Fibroblast of upper back skin (primary cell): ENCODE data around the gene ERP27.

Experiments used
- DNase-seq: peaks from one replicate; pipeline ENCODE4 v3.0.0-alpha.2; 2013

The ERP27 gene

DNA sequence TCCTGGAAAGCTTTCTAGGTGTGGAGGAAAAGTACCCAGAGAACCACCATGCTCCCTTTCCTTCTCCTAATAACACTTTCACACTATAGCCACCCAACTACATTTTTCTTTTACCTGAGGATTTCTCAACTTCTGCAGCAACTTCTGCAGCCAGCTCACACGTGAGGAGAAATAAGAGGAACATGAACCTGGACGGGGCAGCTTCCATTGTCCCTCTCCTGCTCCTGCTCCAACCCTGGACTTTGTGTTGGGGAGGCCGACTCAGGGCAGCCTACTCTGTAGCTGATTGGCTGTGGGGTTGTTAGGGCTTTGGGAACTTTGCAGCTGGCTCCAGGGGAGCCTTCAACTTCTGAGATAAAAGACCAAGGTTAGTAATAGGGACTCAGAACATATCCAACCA lies at the start of gene ERP27:
Gene ERP27 (minus strand): TSS at position 237 of the 400 bp plus-strand sequence. CDS start 29 bp downstream, at position 208.
- no peak for DNase-seq

DNA sequence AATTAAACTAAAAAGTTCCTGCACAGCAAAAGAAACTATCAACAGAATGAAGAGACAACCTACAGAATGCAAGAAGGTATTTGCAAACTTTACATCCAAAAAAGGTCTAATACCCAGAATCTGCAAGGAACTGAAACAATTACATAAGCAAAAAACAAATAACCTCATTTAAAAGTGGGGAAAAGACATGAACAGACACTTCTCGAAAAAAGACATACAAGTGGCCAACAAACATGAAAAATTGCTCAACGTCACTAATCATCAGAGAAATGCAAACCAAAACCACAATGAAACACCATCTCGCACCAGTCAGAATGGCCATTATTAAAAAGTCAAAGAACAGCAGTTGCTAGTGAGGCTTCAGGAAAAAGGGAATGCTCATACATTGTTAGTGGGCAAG lies 49.7 kb upstream of the ERP27 start:
- no peak for DNase-seq

DNA sequence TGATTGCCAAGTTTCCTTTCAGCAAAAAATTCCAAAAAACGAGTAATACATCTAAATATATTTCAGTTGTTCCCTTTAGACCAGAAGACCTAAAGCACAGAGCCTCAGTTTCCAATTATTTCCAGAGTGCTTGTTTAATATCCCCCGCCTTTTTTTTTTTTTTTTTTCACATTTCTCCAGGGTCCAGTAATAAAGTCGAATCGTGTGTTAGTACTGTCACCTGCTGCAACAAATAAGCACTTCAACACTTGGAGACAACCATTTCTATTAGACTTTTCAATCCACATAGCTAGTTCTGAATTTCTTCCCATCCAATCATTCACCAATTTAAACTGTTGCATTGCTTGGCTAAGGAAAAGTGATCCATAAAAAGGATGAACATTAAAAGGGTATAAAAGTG lies 48.1 kb upstream of the ERP27 start:
- DNase-seq = no peak

DNA sequence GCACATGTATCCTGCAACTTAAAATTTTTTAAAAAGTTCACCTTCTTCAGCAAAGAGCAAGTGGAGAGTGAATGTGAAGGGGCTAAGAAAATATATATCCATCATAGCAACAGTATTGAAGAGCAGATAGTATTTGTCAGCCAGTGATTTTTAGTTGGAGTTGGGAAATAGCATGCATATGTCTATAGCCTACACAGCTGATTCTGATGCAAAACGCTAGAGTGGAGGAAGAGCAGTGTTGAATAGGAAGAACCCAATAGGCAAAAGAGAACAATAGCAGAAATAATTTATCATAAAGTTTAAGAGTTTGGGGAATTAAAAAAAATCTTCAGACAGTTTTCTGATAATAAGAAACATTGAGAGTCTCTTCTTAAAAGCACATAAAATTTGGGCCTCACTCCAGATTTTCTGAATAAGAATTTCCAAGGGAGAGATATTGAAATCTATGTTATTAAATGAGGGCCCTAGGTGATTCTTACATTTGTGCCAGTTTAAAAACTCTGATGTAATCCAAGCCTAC lies 46.5 kb upstream of the ERP27 start:
- no peak for DNase-seq

DNA sequence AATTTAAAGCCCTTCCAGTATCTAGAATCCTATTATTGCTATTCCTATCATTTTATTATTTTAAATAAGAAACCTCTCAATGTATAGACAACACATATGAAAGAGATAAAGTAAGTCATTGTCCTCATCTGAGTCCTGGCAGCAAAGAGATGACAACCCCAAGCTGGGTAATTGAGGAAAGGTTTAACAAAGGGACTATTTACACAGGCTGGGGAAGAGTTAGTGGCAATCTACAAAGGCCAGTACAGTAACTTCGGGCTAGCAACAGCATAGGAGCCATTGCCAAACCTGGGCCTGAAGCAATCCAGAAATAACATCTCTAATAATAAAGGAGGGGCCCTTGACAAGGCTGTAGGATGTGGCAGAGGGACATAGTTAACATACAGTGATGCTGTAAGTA lies 45.7 kb upstream of the ERP27 start:
- no peak for DNase-seq

DNA sequence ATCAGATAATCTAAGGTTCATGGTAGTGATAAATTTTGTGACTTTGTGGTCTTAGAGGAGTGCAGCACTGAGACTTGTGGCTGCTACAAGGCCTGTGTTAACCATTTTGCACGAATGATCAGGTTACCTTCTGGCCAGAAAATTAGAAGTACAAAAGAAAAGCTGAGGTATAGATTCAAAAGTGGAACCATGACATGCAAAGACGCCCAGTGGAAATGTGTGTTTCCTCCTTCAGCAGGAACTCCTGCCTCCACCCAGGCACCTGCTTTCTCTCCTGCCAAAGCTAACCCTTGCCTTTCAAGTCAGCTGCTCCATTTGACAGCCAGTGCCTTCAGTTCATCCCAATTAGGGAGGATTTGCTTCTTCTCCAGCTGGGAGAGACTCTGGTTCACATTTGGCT lies 44.7 kb upstream of the ERP27 start:
- DNase-seq = no peak

DNA sequence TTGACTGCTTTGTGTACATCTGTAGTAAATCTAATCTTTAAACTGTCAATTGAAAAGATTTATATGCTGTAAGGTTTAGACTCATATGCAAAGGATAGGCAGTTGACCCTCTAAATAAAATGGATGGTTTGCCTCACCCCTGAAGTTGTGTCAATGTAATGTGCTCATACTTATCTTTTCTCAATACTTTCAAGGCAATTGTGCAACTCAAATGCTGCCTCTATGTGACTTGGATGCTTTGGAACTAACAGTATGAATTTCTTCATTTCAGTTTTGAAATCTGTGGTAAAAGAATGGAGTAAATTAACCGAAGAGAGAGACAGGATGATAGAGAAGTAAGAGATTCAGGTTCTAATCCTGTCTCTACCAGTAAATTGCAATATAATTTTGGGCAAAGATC lies 44.2 kb upstream of the ERP27 start:
- DNase-seq = no peak

DNA sequence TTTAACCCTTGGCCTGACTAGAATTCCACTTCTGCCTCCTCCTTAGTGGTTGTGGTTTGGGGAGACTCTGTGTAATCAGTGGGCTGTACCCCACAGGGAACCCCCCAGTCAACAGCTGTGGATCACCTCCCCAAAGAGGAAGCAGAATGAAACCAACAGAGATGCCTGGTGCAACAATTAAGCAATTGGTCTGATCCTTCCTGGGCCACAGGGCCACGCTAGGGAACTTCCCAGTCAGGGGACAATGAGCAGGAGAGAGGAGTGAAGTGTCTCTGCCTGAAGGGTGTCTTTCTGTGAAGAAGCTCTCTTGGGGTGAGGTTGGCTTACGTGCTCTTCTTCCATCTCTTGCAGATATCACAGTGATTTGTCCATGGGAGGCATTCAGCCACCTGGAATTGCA lies 42.7 kb upstream of the ERP27 start:
- no peak for DNase-seq

DNA sequence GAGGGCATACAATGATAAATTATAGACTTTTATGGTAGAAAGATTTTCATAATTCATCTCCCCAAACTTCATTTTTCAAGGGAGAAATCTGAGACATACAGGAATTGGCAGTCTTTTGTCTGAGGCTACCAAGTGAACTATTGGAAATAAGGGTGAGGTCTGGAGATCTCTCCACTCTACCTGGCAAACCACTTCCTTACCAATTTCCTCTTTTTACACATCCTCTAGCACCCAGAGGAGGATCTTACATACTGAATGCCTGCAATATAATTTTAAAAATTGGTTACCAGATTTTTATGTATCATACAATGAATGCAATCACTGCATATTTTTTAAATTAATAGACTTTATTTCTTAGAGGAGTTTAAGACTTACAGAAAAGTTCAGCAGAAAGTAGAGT lies 41.1 kb upstream of the ERP27 start:
- no peak for DNase-seq

DNA sequence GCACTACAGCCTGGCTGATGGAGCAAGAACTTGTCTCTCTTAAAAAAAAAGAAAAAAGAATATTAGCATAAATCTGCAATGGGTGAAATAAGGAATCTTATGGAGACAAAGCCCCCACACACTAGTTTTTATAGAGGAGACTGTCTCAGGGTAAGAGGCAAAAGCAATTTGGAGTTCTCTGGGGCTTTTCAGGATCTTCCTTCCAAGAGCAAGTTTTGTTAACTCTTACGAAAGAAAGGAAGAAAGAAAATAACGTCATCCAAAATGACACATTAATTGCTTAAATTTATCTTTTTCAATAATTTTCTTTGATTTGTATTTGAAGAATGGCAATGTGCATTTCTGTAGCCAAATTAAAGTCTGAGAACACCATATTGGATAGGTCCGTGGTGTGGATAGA lies 38.3 kb upstream of the ERP27 start:
- DNase-seq = no peak

DNA sequence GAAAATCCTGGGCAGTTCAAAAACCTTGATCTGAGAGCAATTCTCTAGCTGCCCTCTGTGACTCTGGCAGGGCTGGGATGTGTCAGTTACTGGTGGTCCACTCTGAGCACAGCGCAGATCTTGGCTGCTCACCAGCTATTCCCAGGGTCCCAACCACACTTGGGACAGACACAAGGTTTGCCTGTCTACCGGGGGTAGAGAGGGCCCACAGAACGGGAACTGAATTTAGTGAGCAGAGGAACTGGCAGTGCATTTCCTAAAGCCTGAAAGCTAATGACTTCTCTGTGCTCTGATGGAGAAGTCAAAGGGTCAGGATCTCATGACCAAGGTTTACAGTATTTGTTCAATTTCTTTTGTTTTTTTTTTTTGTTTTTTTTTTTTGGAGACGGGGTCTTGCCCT lies 37.1 kb upstream of the ERP27 start:
- DNase-seq = no peak

DNA sequence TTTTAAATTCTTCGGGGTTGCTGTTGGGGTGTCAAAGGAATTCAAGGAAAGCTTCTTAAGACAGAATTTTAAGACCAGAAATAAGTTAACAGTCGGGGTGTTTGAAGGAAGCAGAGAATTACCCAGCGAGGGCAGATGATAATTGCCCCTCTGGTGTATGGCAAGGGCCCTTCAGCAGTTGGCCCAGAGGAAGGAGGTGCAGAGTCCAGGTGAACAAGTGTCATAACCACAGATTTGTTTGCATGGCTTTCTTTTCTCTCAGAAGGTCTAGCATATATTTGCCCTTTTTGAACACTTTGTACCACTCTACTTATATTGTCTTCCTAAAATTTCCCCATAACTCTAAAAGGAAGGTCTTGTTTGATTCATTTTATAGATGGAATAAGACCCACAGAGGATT lies 36.3 kb upstream of the ERP27 start:
- DNase-seq = no peak

DNA sequence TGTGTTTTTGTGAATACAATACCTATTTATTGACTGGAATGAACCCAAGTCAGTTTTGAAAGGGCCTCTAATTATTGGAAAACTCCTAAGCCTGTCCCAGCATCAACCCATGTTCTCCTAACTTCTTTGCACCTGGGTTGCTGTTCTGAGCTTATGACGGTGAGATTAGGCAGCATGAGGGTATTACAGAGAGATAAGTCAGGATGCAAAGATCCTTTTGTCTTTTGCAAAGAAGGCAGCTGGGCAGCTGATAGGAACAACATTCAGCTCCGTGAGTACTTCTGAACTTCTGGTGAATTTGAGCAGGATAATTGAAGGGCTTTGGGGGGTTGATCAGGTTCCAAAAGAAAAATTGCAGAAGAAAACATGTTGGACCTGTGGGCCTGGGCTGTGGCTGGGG lies 34.5 kb upstream of the ERP27 start, which contains the start of gene PDE6H:
Gene PDE6H (plus strand): TSS at position 227 of the 400 bp plus-strand sequence. CDS start 4,971 bp downstream, outside the sequence.
- no peak for DNase-seq

DNA sequence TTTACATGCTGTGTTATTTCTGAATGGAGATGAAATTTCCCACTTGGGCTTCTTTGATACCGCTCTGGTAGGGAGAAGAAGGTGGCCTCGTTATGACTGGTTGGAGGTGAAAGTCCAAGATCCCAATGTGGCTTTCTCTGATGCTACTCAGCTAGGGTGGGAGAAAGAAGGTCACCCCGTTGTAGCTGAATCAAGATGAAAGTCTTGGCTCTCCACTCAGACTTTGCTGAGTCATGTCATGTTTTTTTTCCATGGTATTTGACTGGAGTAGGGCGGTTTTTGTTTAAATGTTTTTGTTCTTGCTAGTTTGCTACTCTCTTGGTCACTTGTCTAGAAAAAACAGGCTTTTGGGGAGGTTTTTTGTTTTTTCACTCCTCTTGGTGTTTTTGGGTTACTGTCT lies 32.1 kb upstream of the ERP27 start:
- DNase-seq = no peak

DNA sequence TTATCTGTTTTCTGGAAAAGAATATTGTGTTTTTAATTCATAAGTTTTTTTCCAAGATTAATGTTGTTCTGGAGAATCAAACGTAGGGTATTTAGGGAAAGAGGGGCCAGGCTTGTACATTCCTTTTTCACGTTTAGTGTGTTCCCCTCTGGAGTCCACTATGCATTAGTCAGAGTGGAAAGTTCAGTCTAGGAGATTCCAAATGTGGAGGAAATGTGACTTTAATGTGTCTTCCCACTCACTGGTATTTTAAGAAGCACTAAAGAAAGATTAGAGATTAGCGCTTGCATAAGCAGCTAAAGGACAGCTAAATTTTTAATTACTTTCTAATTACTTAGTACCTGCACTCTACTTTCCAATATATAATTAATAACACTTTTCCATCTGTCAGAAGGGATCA lies 30.1 kb upstream of the ERP27 start:
- no peak for DNase-seq

DNA sequence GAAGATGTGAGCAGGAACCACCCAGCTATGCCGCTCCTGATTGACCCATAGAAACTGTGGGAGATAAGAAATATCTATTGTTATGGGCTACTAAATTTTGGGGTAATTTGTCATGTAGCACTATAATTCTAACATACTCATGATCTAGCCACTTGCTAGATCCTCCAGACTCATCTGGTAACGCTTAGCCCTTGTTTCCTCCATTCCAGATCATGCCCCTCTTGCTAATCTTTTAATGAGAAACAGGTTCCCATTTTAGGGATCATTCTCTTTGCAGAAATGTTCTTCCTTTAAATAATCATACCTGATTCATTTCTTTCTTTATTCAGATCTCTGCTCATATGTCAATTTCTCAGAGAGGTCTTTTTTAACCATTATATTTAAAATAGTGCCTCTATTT lies 26.9 kb upstream of the ERP27 start:
- DNase-seq = peak; percentile 25

DNA sequence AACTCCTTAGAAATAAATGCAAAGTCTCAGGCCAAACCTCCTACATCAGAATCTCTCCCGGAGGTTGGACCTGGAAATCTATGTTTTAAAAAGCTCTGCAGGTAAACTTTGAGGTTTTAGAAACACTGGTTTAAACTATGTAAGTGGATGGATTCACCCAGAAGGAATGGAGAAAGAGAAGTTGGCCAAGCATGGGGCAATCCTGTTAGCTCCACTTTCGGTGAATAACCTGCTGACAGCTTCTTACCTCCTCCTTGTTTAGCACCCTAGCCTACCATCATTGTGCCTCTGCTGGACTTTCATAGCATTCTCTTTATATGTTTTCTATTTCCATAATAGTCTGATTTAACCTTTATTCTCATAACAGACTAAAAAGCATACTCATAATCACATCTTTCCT lies 26.1 kb upstream of the ERP27 start:
- DNase-seq = no peak

DNA sequence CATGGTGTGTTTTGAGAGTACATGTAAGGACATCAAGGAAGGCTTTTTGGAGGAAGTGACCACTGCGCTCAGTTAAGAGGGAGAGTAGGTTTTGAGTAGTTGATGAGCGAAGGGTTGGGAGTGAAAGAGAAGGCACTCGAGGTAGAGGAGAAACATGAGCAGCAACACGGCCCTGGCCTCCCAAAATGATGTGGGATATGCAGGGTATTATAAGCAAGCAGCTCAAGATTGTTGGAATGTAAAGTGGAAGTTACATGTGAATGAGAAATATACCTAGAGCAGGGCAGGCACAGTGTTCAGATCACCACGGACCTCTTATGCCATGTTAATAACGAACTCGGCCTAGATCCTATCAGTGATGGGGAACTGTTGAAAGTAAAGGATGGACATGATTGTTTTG lies 25.2 kb upstream of the ERP27 start:
- no peak for DNase-seq

DNA sequence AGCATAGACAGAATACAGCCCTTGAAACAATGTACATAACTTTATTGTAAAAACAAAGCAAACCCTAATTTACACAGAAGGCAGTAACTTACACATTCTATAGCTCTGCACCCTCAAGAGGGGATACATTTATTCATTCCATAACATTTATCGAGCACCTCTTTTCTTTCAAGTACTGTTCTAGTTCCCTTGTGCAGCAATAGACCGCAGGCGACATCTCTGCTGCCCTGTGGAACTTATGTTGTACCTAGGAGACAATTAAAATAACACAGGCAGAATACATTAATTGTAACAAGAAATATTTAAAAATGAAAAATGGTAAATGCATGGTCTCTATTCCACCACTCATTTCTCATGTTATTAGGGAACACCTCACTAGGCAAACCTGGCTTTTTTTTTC lies 24.5 kb upstream of the ERP27 start:
- no peak for DNase-seq

DNA sequence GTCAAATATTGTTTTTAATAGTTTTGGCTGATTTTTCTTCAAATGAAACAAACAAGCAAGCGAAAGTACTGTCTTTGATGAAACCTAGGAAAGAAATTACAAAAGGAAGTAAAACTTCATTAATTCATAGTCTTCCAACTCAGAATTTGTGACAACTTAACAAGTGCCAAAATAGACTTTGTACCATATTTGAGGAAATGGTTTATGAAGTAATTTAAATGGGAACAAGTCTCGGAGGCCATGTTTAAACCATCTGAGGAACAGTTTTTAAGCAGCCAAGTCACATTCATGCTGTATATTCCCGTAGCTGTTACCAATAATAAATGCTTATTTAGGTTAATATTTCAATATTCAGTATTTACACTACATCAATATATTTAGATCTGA lies 23.8 kb upstream of the ERP27 start:
- DNase-seq = no peak

DNA sequence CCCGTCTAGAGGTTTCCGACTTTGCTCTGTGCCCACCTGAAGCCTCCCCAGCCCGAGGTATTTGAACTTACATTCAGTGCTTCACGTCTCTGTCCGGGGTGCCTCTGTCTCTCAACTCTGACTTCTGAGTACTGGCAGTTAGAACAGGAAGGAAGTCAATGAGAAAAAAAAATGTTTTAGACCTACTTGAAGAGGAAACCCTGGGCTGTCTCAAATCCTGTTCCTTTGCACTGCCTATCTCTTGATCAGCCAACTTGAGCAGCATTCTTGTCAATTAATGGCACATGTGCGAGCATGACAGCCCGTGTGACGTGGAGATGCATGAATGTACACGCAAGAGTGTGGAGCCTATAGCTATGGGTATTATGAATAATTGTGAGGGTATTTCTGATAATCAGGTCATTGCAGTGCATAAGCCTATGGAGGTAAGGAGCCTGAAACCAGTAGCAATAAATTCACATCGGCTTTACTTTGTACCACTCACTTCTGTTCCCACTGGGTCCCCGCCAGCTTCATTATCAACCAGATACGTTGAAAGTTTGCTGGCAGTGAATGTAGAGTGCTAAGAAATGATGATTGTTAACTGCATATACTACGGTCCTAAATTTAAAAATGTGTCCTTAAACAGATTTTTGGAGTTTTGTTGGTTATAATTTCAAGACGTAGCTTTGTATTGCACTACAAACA lies 23.3 kb upstream of the ERP27 start, which contains the start of gene ARHGDIB:
Gene ARHGDIB (minus strand): TSS at position 136 of the 687 bp plus-strand sequence. CDS start 10,889 bp downstream, outside the sequence.
- peak; percentile 23 for DNase-seq

DNA sequence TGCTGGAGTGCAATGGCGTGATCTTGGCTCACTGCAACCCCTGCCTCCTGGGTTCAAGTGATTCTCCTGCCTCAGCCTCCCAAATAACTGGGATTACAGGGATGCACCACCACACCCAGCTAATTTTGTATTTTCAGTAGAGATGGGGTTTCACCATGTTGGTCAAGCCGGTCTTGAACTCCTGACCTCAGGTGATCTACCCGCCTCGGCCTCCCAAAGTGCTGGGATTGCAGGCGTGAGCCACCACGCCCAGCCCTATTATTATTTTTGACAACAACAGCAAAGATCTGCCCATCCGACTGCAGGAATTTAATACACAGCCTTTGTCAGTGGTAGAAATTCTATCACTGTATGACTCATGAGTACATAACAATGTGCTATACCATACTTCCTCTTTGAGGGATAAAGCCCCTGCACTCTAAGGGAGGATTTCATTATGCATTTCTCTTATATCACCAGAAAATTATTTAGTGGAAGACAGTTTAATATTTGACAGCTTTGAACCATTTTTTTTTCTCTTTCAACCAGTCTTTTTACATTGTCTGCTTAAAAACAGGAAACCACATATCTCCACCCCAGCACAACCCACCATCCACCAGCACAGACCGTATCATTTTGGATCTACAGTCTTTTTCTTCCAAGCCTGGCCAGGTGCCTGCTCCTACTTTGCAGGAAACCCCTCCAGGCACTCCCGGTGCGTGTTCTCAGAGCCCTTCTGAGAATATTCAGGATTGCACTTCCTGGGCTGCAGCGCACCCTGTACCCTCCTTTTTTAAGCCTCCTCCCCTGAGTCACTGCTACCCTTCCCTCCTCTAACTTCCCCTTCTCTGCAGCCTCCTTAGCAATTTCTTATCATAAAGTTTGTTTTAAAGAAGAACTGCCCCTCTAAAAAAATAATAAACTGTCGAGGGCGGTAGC lies 22.5 kb upstream of the ERP27 start:
- DNase-seq = peak; percentile 80

DNA sequence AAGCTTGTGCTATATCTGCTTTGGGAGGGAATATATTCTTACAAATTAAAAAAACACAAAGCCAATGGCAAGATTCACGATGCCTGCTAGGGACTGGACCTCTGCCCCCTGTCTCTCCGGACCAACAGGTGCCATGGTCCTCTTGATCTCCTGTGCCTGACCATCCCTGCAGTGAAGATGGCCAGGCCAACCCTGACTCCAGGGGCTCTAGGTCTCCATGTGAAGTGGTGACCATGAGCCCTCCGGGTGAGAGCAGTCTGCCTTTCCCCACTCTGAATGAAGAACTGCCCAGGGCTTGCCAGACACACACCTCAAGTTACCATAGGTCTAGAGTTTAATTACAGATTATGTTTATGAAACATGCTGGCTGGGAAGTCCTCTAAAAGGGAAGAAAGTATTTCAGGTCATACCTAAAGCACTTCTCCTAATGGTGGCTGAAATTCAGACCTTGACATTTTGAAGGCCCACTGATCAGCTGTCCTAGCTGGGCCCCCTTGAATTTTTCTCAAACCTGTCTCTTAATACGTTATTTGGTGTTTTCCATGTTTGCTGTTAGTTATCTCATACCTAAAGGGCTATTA lies 21.7 kb upstream of the ERP27 start:
- no peak for DNase-seq

DNA sequence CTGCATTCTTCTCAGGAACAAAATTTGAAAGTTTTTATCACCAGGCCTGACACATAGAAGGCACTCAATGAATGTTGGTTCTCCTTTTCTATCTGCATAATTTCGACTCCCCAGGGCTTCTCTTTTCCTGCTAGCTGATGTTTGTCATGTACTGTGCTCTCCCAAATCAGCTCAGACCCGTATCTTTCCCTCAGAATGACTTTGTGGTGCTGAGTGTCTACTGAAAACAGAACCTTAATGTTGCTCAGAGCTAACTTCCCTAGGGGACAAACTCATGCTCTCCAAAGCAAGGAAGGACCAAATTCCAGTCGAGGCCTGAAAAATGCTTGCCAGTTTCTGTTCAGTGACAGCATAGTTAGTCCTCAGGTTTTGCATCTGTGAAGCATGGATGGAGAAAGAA lies 21.1 kb upstream of the ERP27 start:
- no peak for DNase-seq
